ENCODE measurements around the gene PLCB2.

PLCB2 gene

DNA sequence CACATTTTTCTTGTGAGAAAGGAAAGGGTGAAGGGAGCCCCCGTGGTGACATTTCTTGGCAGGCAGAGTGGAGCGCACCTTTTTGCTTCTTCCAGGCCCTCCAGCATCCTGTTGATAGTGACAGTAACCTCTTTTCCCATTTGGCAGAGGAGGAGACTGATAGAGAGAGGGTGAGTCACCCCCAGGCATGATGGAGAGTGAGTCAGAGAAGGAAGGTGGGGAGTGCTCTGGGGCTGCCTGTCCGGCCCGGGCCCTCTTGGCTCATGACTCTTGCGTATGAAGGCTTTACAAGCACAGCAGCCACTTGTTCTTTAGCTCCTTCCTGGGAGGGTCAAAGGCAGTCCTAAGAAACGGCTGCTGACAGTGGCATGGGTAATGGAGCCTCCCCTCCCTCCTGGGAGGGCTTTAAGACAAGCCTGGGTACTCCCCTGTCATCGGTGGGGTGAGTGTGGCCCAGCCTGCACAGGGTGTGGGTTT is 40.9 kb downstream of the PLCB2 start:
- FAIRE-seq = no peak

GRCh38 chr15:40265875-40266274 is 41.9 kb downstream of the PLCB2 start:
- FAIRE-seq = no peak

DNA sequence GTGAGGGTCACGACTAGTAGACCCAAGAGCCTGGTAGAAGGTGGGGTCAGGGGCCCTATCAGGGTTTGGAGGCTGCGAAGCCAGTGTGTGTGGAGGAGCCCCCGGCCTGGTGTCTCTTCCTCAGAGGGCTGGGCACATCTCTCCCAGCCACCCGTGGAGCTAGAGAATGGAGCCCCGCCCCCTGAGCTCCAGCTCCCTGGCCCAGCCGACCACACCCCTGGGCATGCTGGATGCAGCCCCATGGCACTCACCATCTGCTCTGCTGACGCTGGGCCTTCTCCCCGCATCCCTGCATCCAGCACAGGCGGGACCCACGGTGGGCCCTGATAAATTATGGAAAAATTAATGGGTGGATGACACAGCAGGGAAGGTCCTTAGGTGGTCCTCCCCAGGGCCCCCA is 42.4 kb downstream of the PLCB2 start:
- FAIRE-seq = no peak

DNA sequence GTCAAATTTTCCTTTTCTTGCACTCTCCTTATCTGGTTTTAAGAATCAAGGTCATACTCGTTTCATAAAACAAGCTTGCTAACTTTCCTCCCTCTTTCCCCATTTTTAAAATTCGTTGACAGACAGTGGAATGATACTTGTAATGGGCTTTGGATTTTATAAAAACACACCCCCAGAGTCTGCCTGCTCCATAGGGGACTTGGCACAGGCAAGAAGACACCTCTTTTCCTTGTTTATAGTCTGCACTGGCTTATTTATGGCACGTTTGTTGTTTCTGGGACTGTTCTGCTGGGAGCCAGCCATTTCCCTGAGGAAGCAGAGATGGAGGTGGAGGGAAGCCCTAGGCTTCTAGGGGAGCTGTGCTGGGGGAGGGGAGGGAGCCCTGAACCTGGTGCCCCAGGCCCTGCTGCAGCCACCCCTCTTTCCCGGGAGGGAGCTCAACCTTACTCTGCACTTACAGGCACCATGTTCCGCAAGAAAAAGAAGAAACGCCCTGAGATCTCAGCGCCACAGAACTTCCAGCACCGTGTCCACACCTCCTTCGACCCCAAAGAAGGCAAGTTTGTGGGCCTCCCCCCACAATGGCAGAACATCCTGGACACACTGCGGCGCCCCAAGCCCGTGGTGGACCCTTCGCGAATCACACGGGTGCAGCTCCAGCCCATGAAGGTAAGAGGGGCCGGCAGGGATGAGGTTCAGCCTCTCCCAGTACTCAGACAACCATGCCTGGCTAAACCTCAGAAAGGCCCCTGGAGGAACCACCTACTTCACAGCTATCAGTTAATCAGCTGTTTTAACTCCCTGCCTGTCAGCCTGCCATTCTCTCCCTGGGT is 43.2 kb downstream of the PLCB2 start:
- no peak for FAIRE-seq

- FAIRE-seq = no peak
Measured at GRCh38 chr15:40263024-40263754, 44.5 kb downstream of the PLCB2 start.

GRCh38 chr15:40259021-40259420 is 48.7 kb downstream of the PLCB2 start:
- no peak for FAIRE-seq

- no peak for FAIRE-seq
Measured at GRCh38 chr15:40258544-40258943, 49.2 kb downstream of the PLCB2 start.

DNA sequence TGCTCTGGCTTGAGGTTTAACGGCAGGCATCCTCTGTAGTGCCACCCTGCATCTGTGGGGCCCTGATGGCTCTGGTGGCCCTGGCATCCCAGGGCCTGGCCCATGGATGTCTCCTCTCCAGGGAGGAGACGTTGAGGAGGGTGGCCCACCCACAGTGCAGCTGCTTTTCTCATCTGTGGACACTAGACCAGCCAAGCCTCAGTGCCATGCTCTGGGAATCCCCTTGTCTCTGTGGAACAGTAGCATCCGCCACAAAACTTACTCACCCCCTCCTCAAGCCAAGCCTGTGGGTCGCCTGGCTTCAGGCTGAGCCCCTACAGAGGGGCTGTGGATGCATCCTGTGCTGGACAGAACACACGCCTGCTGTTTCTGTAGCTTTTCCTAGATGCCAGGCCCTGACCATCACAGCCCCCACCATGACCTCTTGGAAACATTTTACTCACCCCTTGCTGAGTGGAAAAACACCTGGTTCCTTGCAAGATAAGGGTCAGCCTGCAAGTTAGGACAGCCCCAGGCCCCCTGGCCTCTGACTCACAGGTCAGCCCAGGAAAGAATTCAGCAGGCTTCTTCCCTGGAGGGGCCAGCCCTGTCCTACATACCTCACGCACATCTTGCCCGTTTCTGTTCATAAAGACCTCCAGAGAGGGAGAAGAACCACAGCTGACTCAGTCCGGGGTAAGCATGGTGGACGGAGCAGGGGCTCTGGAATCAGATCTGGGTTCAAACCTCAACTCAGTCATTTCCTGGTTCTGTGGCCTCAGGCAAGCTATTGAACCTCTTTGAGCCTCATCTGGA is 49.9 kb downstream of the PLCB2 start:
- FAIRE-seq = no peak

DNA sequence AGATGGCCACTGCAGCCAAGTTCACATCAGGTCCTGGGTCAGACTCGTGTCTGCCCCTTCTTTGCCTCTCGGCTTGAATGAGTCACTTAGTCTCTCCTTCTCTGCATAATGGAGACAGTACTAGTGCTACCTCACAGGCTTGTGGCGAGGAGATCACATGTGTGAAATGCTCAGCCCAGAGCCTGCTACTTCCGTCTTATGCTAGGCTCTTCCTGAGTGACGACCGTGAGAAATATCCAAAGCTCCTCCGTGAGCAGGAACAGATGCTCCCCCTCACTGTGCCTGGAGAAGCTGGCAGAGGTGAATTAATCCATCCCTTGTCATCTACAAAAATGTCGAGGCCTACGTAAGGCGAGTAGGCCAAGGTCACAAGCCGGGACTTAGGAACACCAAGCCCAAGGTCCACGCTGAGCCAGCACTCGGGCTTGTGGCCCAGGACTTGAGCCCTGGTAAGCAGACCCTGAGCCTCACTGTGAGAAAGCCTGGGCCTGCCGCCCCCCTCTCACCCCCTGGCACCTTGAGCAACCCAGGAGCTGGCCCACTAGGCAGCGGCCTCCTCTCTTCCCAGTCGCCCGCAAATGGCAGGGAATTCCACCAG is 51.0 kb downstream of the PLCB2 start:
- FAIRE-seq = no peak

DNA sequence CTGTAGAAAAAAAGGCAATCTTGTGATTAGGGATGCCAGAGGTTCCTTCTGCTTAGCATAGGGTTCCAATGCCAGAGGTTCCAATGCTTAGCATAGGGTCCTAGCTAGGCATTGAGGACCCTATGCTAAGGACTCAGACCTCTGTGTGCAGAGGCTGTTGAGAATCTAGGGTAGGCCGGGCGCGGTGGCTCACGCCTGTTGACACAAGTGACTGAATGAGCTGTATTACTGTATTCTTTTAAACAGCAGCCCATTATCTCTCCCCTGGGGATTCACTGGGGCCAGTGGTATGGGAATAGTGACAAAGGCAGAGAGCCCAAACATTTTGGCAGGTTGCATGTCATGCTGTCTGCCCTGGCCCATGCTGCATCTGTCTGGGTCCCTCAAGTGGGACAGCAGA is 52.7 kb downstream of the PLCB2 start:
- FAIRE-seq = no peak

- no peak for FAIRE-seq
Measured at GRCh38 chr15:40254452-40254851, 53.3 kb downstream of the PLCB2 start.

- no peak for FAIRE-seq
Measured at GRCh38 chr15:40253167-40253790, 54.5 kb downstream of the PLCB2 start.

GRCh38 chr15:40252438-40253166 is 55.1 kb downstream of the PLCB2 start:
- no peak for FAIRE-seq

- FAIRE-seq = no peak
Measured at GRCh38 chr15:40252141-40252437, 55.6 kb downstream of the PLCB2 start.

DNA sequence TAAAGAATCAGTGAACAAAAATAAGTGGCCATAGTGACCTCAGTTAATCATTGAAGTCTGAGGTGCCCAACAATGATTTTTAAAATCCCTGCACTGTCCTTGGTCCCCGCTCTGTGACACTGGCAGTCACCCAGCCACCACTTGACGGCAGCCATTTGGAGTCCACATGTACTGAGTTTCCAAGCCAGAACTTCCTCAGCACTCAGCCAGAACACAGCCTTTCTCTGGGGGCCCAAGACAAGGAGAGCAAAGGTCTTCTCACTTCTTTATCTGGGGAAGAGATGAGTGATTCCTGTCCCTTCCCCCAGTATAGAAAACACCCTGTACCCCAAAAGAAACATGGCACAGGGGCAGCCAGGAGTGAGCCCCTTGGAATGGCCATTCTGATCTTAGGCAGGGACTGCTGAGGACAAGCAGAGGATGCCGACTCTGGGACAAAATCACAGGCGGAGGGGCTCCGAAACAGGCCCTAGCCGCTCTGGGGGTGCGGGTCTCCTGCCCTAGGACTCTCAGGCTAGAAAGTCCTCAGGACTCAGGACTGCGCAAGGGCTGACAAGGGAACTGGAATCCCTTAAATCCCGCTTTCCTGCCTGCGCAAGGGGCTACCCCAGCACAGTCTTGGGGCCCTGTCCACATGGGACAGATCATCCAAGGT is 56.1 kb downstream of the PLCB2 start:
- FAIRE-seq = no peak

DNA sequence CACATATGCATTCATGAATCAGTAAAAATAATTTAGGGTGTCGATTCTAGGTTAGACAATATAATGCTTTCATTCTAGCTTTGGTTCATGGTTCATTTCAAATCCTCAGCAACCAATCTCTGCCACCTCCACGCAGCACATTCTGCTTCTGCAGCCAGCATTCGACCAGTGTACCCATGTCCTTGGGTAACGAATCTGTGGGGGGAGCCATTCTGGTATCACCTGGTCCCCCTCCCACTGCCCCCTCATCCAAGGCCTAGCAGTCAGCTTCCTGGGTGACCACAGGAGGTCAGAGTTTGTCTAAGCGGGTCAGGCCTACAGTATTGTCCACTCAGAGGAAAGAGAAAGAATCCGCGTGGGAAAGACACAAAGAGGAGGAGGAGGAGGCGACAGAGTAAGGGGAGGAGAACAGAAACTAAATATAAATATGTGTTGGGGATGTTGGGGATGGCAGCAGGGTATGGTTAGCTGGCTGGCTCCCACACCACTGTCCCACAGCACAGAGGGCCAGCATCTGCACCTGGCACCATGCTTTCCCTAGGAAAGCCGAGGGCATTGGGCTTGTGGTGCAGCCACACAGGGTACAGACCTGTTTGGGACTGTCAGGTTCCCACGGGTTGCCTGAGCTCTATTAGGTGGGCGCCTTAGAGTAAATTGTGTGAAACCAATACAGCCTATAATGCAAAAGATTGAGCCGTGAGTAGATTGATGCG is 56.8 kb downstream of the PLCB2 start:
- no peak for FAIRE-seq

DNA sequence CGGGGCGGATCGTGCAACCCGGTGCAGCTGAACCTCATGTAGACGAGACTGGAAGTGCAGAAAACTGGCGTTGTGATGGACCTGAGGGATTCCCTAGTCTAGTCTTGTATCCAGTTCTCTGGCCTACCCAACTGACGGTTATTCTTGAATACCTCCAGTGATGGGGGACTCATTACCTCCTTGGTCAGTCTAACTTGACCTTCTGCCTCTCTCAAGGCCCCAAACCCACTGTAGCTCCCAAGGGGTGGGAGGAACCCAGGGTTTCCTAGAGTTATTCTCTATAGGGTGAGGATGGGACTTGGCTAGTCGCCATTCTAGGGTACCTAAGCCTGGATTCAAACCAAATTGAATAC is 57.5 kb downstream of the PLCB2 start:
- no peak for FAIRE-seq

- no peak for FAIRE-seq
Measured at GRCh38 chr15:40249477-40250303, 58.0 kb downstream of the PLCB2 start.

DNA sequence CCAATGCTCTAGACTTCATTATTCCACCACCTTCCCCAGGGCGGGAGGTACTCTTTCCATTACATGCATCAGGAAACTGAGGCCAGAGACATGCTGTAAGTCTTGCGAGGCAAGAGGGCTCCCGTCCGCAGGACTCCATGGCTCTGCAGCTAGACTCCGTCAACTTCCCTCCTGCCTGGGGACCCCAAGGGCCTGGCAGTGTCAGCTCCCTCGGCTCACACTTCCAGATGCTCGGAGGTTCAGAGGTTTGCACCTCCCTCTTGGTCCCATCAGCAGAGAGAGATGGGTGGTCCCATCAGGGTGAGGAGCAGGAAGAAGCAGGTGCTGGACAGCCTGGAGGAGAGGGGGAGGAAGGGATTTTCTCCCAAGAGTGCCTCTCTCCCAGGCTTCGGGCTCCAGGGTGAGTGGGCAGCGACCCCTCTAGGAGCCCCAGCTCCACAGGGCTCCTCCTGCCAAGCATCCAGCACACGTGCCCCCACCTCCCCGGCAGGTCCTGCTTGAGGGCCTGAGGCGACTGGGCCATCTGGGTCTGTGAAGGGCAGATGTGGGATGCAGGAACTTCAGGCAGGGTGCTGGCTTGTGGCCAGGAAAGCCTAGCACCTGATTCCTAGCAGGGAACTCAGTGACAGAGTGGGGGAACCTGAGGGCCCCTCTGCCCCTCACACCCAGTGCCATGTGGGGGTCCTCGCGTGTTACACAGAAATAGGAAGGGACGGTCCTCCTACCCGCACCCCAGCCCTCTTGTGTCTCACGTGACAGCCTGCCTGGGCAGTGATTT is 59.5 kb downstream of the PLCB2 start:
- FAIRE-seq = no peak
